Epithelial cell of esophagus (primary cell): ENCODE data around the gene MRPS9.

Source experiments
- DNase-seq: peaks from one replicate; pipeline ENCODE4 v3.0.0; 2010; ENCODE audit warnings: low read depth
- H3K4me3 ChIP-seq: 2 replicates; pipeline ENCODE4 v1.5.1; 2011; ENCODE audit warnings: mild to moderate bottlenecking, low read length, control low read depth
- CTCF ChIP-seq: IDR thresholded peaks from 2 replicates; pipeline ENCODE4 v1.5.1; 2011; ENCODE audit warnings: low read depth, mild to moderate bottlenecking, low read length, control low read depth, inconsistent platforms; ENCODE audit not compliant: insufficient read depth; ENCODE audit errors: missing control alignments

MRPS9 gene

GRCh38 chr2:105090091-105090490 lies 52.2 kb downstream of the MRPS9 start:
- H3K4me3 ChIP-seq, result no peak overlapping the region
- DNase-seq, result no peak
- no peak for TF ChIP-seq CTCF

- DNase-seq, result no peak
- H3K4me3 ChIP-seq, result no peak overlapping the region
- no peak for TF ChIP-seq CTCF
Measured at GRCh38 chr2:105092797-105093196, 54.9 kb downstream of the MRPS9 start.

GRCh38 chr2:105099153-105099552 lies 61.3 kb downstream of the MRPS9 start:
- no peak overlapping the region for H3K4me3 ChIP-seq
- no peak for TF ChIP-seq CTCF
- DNase-seq, result no peak

GRCh38 chr2:105100046-105100840 lies 62.4 kb downstream of the MRPS9 start:
- DNase-seq, result peak; percentile 53
- no peak overlapping the region for H3K4me3 ChIP-seq
- no peak for TF ChIP-seq CTCF

- no peak overlapping the region for H3K4me3 ChIP-seq
- TF ChIP-seq CTCF, result no peak
- DNase-seq, result no peak
Measured at GRCh38 chr2:105102001-105102400, 64.1 kb downstream of the MRPS9 start.

- no peak overlapping the region for H3K4me3 ChIP-seq
- TF ChIP-seq CTCF, result no peak
- DNase-seq, result peak; percentile 77
Measured at GRCh38 chr2:105102963-105103421, 65.1 kb downstream of the MRPS9 start.

- H3K4me3 ChIP-seq, result no peak overlapping the region
- TF ChIP-seq CTCF, result no peak
- DNase-seq, result no peak
Measured at GRCh38 chr2:105103481-105103880, 65.6 kb downstream of the MRPS9 start.
